Measurements from ENCODE around the gene FIGN. TPM values are rescaled to one million over a fixed set of nuclear protein-coding genes. Genes with fewer than 3 reads are reported as not detected.

FIGN gene
- total and polyA plus RNA-seq, 2 of the 8 experiments (the other 6 are each of a cell fraction or from before 2014, with no cell fraction given), result 5.0 to 22.8 TPM

DNA sequence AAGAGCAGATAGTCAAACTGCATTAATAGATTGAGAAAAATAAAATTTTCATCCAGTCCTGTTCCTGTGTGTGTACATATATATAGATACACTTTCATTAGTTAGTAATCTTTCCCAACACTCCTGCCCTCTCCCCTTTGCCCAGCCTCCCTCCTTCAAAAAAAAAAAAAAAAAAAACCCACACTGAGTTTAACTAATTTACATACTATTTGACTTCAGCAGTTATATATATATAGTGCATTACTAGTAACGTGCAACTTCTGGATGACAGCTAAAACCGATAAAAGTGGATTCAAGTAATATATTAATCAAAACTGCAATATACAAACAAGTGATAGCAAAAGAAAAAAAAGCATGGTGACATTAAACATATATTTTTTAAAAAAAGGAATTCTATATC lies 1.4 kb downstream of the FIGN start (continued):
- TF ChIP-seq, protein P1, sequence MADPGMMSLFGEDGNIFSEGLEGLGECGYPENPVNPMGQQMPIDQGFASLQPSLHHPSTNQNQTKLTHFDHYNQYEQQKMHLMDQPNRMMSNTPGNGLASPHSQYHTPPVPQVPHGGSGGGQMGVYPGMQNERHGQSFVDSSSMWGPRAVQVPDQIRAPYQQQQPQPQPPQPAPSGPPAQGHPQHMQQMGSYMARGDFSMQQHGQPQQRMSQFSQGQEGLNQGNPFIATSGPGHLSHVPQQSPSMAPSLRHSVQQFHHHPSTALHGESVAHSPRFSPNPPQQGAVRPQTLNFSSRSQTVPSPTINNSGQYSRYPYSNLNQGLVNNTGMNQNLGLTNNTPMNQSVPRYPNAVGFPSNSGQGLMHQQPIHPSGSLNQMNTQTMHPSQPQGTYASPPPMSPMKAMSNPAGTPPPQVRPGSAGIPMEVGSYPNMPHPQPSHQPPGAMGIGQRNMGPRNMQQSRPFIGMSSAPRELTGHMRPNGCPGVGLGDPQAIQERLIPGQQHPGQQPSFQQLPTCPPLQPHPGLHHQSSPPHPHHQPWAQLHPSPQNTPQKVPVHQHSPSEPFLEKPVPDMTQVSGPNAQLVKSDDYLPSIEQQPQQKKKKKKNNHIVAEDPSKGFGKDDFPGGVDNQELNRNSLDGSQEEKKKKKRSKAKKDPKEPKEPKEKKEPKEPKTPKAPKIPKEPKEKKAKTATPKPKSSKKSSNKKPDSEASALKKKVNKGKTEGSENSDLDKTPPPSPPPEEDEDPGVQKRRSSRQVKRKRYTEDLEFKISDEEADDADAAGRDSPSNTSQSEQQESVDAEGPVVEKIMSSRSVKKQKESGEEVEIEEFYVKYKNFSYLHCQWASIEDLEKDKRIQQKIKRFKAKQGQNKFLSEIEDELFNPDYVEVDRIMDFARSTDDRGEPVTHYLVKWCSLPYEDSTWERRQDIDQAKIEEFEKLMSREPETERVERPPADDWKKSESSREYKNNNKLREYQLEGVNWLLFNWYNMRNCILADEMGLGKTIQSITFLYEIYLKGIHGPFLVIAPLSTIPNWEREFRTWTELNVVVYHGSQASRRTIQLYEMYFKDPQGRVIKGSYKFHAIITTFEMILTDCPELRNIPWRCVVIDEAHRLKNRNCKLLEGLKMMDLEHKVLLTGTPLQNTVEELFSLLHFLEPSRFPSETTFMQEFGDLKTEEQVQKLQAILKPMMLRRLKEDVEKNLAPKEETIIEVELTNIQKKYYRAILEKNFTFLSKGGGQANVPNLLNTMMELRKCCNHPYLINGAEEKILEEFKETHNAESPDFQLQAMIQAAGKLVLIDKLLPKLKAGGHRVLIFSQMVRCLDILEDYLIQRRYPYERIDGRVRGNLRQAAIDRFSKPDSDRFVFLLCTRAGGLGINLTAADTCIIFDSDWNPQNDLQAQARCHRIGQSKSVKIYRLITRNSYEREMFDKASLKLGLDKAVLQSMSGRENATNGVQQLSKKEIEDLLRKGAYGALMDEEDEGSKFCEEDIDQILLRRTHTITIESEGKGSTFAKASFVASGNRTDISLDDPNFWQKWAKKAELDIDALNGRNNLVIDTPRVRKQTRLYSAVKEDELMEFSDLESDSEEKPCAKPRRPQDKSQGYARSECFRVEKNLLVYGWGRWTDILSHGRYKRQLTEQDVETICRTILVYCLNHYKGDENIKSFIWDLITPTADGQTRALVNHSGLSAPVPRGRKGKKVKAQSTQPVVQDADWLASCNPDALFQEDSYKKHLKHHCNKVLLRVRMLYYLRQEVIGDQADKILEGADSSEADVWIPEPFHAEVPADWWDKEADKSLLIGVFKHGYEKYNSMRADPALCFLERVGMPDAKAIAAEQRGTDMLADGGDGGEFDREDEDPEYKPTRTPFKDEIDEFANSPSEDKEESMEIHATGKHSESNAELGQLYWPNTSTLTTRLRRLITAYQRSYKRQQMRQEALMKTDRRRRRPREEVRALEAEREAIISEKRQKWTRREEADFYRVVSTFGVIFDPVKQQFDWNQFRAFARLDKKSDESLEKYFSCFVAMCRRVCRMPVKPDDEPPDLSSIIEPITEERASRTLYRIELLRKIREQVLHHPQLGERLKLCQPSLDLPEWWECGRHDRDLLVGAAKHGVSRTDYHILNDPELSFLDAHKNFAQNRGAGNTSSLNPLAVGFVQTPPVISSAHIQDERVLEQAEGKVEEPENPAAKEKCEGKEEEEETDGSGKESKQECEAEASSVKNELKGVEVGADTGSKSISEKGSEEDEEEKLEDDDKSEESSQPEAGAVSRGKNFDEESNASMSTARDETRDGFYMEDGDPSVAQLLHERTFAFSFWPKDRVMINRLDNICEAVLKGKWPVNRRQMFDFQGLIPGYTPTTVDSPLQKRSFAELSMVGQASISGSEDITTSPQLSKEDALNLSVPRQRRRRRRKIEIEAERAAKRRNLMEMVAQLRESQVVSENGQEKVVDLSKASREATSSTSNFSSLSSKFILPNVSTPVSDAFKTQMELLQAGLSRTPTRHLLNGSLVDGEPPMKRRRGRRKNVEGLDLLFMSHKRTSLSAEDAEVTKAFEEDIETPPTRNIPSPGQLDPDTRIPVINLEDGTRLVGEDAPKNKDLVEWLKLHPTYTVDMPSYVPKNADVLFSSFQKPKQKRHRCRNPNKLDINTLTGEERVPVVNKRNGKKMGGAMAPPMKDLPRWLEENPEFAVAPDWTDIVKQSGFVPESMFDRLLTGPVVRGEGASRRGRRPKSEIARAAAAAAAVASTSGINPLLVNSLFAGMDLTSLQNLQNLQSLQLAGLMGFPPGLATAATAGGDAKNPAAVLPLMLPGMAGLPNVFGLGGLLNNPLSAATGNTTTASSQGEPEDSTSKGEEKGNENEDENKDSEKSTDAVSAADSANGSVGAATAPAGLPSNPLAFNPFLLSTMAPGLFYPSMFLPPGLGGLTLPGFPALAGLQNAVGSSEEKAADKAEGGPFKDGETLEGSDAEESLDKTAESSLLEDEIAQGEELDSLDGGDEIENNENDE (IDR thresholded peaks at IDR 0.05; ENCODE audit: insufficient replicate concordance, low read length), result no peak
- TF ChIP-seq CEBPB (IDR thresholded peaks at IDR 0.05; ENCODE audit: low read depth, low read length) (no peak), KDM5A (IDR thresholded peaks at IDR 0.05; ENCODE audit: low read length) (no peak), ZNF274 (IDR thresholded peaks at IDR 0.05; ENCODE audit: borderline replicate concordance, extremely low read depth, low read length) (no peak)
- TF ChIP-seq, protein P2, sequence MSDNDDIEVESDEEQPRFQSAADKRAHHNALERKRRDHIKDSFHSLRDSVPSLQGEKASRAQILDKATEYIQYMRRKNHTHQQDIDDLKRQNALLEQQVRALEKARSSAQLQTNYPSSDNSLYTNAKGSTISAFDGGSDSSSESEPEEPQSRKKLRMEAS (IDR thresholded peaks at IDR 0.05), result no peak

Measured in H1 (cell line).